ENCODE data around the gene MKRN1. TPM values are rescaled to one million over a fixed set of nuclear protein-coding genes. Genes with fewer than 3 reads are reported as not detected.

MKRN1 gene
- total RNA-seq = 72.9 and 83.4 TPM in 2 replicates

GRCh38 chr7:140479062-140479738 lies at the start of gene MKRN1:
MKRN1 (minus strand) TSS chr7:140479505; CDS start chr7:140479344, 161 bp downstream.

GRCh38 chr7:140403878-140404564 lies 75.3 kb downstream of the MKRN1 start, which contains the start of gene RAB19:
RAB19 (plus strand) TSS chr7:140404058; CDS start chr7:140407647, 3,589 bp downstream.

Other genes with a start within 250 kb of the MKRN1 start
- gene SLC37A3, start 81.0 kb downstream of the MKRN1 start, total RNA-seq = 58.4 and 99.6 TPM in 2 replicates
- gene RAB19, start 75.4 kb downstream of the MKRN1 start, total RNA-seq = not detected in 2 replicates
- gene DENND2A, start 161.3 kb upstream of the MKRN1 start, total RNA-seq = 34.9 and 69.6 TPM in 2 replicates
- gene ADCK2, start 193.4 kb upstream of the MKRN1 start, total RNA-seq = 21.5 and 31.8 TPM in 2 replicates
- gene NDUFB2, start 217.2 kb upstream of the MKRN1 start, total RNA-seq = 69.1 and 170 TPM in 2 replicates